ELR (cell line): Measurements from ENCODE around the gene OR2L5.

Source experiments
- DNase-seq: peaks from one replicate; pipeline ENCODE4 v3.0.0-alpha.2; 2015; ENCODE audit warnings: low read depth

Gene OR2L5, protein sequence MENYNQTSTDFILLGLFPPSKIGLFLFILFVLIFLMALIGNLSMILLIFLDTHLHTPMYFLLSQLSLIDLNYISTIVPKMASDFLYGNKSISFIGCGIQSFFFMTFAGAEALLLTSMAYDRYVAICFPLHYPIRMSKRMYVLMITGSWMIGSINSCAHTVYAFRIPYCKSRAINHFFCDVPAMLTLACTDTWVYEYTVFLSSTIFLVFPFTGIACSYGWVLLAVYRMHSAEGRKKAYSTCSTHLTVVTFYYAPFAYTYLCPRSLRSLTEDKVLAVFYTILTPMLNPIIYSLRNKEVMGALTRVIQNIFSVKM

DNA sequence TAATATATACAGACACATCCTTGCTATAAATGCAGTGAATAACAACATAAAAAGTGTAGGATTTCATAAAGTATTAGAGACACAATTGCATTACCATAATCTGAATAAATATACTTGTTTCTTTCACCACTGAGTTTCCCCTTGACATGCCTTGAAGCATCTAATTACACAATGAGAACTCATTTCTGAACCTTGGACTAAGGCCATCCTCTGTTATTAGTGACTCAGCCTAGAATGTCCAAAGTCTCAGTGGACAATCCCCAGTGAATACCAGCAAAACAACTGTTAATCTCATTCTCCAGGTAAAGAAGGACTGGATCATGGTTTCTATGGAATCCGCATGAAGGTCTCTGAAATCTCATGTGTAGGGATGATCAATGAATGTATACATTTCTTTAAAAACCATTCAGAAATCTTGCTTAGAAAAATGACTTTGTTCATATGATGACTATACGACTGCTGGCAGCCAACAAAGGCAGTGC is at the start of gene OR2L5:
TSS of gene OR2L5 (plus strand) at position 432 of the 482 bp plus-strand sequence. CDS start 8,288 bp downstream, outside the sequence.
- no peak for DNase-seq

DNA sequence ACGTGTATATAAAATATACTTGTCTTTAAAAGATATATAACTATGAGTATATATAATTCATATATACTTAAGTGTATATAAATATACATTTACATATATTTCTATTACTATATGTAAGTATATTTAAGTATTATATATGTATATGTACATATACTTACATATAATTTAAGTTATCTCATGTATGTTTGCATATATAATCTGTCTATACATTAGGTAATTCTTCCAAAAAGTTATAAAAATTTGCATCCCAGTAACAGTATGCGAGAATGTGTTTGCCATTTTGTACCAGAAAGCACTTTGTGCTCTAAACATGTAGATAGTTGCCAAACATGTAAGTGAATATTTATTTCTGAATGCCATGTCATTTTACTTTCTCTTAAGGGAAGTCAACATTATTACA is 48.5 kb upstream of the OR2L5 start, which contains the start of gene OR2AK2:
TSS of gene OR2AK2 (plus strand) at position 301 of the 400 bp plus-strand sequence. CDS start 144 bp downstream, outside the sequence.
- DNase-seq = no peak

DNA sequence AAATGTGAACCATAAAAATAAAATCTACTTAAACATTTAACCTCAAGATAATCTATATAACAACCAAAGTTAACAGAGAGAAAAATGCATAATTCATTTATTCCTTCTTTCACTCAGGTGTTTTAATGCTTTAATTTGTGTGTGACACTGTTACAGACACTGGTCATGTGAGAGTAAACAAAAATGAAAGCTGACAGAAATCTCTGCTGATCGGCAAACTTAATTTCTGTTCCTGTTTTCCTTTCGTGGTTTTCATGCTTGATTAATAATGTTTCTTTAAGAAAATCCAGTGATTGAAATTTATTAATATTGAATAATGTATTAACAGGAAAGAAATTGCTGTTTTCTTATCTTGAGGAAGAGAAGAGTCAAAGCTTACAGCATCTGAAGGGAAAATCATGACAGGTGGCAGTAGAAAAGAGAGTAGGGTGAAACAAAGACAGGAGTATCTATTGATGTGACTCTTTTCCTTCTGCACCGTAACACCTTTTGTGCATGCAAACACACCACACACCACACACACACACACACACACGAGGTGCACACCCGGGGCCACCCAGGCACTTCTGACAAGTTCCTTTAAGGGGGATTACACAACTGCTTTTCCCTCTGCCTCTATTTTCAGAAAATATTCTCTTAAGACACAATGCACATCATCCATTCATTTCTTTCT is 46.8 kb upstream of the OR2L5 start:
- DNase-seq = no peak

DNA sequence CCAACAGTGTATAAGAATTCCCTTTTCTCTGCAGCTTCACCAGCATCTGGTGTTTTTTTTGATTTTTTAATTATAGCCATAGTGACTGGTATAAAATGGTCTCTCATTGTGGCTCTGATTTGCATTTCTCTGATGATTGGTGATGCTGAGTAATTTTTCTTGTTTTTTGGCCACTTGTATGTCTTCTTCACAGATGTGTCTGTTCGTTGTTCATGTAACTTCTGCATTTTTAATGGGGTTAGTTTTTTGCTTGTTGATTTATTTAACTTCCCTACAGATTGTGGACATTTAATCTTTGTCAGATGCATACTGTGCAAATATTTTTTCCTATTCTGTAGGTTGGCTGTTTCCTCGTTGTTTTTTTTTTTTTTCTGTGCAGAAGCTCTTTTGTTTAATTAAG is 20.5 kb upstream of the OR2L5 start:
- DNase-seq = no peak

DNA sequence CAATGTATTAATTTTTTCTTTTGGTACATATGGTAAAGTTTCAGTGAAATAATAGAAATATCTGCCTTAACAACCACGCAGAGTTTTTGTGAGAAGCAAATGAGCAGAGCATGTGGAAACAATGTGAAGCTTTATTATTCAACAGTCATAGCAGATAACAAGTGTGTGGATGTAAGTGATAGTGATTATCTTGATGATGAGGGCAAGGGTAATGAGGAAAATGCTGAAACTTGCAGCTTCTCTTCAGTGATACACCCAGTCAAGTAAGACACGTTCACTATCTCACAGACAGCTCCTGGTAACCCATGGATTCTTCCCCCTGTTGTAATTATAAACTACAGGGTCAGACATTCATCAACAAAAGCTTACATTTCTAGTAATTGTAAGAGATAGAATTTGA is 14.6 kb upstream of the OR2L5 start:
- no peak for DNase-seq

DNA sequence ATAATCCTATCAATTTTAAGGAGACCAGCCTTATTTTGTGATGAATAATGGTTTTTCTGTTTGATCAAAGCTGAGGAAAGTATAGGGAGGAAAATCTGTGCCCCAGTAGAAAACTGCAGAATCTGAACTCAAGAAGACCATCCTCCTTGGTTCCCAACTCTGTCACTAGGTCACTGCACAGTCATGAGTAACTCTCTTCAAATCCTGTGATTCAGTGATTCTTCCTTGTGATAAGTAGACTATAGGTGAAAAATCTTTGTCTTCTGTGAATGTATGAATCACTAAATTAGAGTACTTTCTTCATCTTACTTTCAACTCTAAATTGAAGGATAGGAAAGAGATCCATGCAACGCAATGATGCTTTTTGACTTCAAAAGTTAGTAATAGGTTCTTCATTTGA is 13.3 kb upstream of the OR2L5 start:
- no peak for DNase-seq

DNA sequence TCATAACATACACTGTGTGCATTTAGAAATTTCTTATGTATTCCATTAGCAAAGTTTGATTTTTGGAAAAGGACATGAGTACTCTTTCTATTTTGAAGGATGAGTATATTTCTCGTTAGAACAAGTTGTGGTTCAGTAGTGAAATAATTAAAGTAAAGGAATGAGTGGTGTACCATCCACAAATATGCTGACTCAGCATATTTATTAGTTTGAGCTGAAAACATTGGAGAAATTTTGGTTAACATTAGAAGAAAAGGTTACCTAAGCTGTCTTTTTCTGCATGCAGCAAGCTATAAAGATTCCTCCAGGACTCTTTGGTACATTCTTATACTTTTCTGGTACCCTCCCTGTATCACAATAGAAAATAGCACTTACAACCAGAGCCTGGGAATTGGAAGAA is 5.7 kb upstream of the OR2L5 start:
- no peak for DNase-seq

DNA sequence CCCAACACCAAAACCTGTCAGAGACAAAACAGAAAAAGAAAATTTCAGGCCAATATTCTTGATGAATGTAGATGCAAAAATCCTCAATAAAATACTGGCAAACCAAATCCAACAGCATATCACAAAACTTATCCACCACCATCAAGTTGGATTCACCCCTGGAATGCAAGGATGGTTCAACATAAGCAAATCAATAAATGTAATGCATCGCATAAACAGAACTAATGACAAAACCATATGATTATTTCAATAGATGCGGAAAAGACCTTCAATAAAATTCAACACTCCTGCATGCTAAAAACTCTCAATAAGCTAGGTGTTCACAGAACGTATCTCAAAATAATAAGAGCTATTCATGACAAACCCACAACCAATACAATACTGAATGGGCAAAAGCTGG is 3.8 kb upstream of the OR2L5 start:
- no peak for DNase-seq

DNA sequence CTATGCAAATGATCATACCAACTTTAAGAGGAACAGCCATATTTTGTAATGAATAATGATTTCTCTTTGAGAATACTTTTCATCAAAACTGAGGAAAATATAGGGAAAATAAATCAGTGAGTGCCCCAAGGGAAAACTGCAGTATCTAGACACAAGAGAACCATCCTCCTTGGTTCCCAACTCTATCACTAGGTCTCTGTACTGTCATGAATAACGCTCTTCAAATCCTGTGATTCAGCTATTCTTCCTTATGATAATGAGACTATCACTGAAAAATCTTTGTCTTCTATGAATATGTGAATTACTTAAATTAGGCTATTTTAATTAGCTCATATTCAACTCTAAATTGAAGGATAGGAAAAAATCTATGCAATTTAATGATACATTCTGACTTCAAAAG is 2.3 kb downstream of the OR2L5 start:
- DNase-seq = no peak

DNA sequence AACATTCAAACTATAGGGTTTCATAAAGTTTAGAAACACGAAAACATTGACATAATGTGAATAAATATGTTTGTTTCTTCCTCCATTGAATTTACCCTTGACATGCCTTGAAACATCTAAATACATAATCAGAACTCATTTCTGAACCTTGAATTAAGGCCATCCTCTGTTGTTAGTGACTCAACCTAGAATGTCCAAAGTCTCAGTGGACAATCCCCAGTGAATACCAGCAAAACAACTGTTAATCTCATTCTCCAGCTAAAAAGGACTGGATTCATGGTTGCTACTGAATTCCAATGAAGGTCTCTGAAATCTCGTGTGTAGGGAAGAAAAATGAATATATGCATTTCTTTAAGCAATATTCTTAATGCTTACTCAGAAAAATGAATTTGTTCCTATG is 16.3 kb downstream of the OR2L5 start, which contains the start of gene OR2L2:
TSS of gene OR2L2 (plus strand) at position 301 of the 400 bp plus-strand sequence. CDS start 8,198 bp downstream, outside the sequence.
- no peak for DNase-seq

DNA sequence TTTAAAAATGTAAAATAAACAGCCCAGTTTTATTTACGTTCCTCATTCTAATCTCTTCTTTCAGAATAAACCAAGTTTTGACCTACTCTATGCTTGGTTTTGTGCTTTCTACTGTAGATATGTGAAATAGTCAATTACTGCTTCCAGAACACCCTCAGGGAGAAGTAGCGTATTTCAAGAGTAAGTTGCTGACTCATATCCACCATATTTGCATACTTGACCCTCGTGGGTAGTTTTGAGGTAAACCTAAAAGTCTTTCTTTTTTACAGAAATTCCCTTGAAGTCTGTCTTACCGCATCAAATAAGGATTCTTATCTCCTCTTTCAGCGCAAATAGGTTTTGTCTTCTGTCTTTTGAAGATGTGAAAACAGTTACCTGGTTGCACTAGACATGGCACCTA is 31.7 kb downstream of the OR2L5 start:
- no peak for DNase-seq

DNA sequence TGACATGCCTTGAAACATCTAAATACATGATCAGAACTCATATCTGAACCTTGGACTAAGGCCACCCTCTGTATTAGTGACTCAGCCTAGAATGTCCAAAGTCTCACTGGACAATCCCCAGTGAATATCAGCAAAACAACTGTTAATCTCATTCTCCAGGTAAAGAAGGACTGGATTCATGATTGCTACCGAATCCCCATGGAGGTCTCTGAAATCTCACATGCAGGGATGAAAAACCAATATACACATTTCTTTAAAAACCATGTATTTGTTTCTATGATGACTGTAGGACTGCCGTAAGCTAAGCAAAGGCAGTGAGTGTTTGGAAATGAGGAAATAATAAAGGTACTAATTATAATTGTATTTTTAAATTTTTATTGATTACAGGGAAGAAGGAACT is 33.1 kb downstream of the OR2L5 start, which contains the start of gene OR2L3:
TSS of gene OR2L3 (plus strand) at position 301 of the 400 bp plus-strand sequence. CDS start 13,846 bp downstream, outside the sequence.
- no peak for DNase-seq

DNA sequence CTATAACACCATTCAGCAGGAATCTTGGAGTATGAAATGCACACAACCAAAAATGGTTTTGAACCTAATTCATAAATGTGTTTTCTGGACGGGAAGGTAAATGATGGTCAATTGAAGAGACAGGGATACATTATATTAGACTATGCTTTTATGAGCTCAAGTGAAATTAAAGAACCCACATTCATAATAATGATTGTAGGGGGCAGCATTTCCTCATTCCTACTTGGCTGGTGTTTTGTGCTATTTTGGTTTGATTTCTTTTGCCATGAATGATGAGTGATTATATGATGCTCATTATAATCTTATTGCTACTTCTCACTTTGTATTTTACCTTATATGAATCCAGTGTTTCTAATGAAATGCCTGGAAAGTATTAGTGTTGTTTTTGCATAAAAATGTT is 33.5 kb downstream of the OR2L5 start:
- DNase-seq = no peak

DNA sequence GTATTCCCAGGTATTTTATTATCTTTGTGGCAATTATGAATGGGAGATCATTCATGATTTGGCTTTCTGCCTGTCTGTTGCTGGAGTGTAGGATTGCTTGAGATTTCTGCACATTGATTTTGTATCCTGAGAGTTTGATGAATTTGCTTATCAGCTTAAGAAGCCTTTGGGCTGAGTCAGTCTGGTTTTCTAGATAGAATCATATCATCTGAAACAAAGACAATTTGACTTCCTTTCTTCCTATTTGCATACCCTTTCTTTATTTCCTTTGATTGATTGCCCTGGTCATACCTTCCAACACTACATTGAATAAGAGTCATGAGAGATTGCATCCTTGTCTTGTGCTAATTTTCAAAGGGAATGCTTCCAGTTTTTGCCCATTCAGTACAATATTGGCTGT is 41.2 kb downstream of the OR2L5 start:
- no peak for DNase-seq

DNA sequence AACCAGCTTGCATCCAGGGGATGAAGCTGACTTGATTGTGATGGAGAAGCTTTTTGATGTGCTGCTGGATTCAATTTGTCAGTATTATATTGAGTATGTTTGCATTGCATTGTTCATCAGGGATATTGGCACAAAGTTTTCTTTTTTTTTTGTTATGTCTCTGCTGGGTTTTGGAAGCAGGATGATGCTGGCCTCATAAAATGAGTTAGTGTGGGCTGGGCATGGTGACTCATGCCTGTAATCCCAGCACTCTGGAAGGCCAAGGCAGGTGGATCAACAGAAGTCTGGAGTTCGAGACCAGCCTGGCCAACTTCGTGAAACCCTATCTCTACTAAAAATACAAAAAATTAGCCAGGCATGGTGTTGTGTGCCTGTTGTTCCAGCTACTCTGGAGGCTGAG is 41.8 kb downstream of the OR2L5 start:
- no peak for DNase-seq

DNA sequence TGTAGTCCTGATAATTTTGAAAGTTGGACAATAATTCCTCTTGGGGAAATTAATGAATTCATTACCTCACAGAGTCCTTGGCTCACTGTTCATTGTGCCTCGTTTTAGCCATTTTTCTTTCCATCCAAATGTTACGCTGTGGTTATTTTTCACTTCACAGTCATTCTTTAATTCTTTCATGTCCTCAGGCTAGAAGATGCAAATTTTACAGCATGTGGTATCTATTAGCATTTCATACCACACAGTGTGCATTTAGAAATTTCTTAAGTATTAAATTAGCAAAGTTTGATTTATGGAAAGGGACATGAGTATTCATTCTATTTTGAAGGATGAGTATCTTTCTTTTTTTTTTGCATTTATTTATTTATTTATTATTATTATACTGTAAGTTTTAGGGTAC is 51.6 kb downstream of the OR2L5 start:
- no peak for DNase-seq

DNA sequence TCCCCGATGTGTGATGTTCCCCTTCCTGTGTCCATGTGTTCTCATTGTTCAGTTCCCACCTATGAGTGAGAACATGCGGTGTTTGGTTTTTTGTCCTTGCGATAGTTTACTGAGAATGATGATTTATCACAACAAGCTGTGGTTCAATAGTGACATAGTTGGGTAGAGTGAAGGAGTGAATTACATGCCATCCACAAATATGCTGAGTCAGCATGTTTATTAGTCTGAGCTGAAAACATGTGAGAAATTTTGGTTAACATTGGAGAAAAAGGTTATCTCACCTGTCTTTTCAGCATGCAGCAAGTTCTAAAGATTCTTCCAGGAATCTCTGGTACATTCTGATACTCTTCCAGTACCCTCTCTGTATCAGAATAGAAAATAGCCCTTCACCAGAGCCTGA is 52.1 kb downstream of the OR2L5 start:
- DNase-seq = no peak
